ENCODE data around the gene FKBP7.

The FKBP7 gene

GRCh38 chr2:178479758-178480226 lies 1.4 kb upstream of the FKBP7 start:
- no peak for TF ChIP-seq REST (IDR thresholded peaks at IDR 0.05; ENCODE audit: insufficient read depth in 1 of 2, low read depth in 2 of 2, low read length in 2 of 2)
- TF ChIP-seq SIN3A (IDR thresholded peaks at IDR 0.05; ENCODE audit: borderline replicate concordance, insufficient read depth, low read length): no peak
- no peak for TF ChIP-seq TAF1 (IDR thresholded peaks at IDR 0.05; ENCODE audit: borderline replicate concordance, insufficient read depth, low read length)
- TF ChIP-seq POLR2AphosphoS5 (IDR thresholded peaks at IDR 0.05; ENCODE audit: low read depth, low read length): no peak
- no peak for TF ChIP-seq FOXP2 (optimal IDR thresholded peaks at IDR 0.05; ENCODE audit: borderline replicate concordance, extremely low read depth, extremely low read length, insufficient read depth)

- no peak for TF ChIP-seq POLR2AphosphoS5 (IDR thresholded peaks at IDR 0.05; ENCODE audit: low read depth, low read length)
- TF ChIP-seq REST (IDR thresholded peaks at IDR 0.05; ENCODE audit: insufficient read depth in 1 of 2, low read depth in 2 of 2, low read length in 2 of 2): no peak
- TF ChIP-seq SIN3A (IDR thresholded peaks at IDR 0.05; ENCODE audit: borderline replicate concordance, insufficient read depth, low read length): no peak
- no peak for TF ChIP-seq FOXP2 (optimal IDR thresholded peaks at IDR 0.05; ENCODE audit: borderline replicate concordance, extremely low read depth, extremely low read length, insufficient read depth)
These were observed 846 bp upstream of the FKBP7 start for GRCh38 chr2:178479275-178479616.

GRCh38 chr2:178478130-178478438 lies 316 bp downstream of the FKBP7 start:
- TF ChIP-seq REST (IDR thresholded peaks at IDR 0.05; ENCODE audit: insufficient read depth in 1 of 2, low read depth in 2 of 2, low read length in 2 of 2): no peak
- TF ChIP-seq SIN3A (IDR thresholded peaks at IDR 0.05; ENCODE audit: borderline replicate concordance, insufficient read depth, low read length): no peak
- TF ChIP-seq FOXP2 (optimal IDR thresholded peaks at IDR 0.05; ENCODE audit: borderline replicate concordance, extremely low read depth, extremely low read length, insufficient read depth): no peak
- no peak for TF ChIP-seq POLR2AphosphoS5 (IDR thresholded peaks at IDR 0.05; ENCODE audit: low read depth, low read length)
- no peak for TF ChIP-seq TAF1 (IDR thresholded peaks at IDR 0.05; ENCODE audit: borderline replicate concordance, insufficient read depth, low read length)

- TF ChIP-seq REST (IDR thresholded peaks at IDR 0.05; ENCODE audit: insufficient read depth in 1 of 2, low read depth in 2 of 2, low read length in 2 of 2) (no peak), SIN3A (IDR thresholded peaks at IDR 0.05; ENCODE audit: borderline replicate concordance, insufficient read depth, low read length) (no peak), FOXP2 (optimal IDR thresholded peaks at IDR 0.05; ENCODE audit: borderline replicate concordance, extremely low read depth, extremely low read length, insufficient read depth) (no peak), POLR2AphosphoS5 (IDR thresholded peaks at IDR 0.05; ENCODE audit: low read depth, low read length) (no peak), TAF1 (IDR thresholded peaks at IDR 0.05; ENCODE audit: borderline replicate concordance, insufficient read depth, low read length) (no peak)
These were observed 814 bp downstream of the FKBP7 start for GRCh38 chr2:178477443-178478129.

GRCh38 chr2:178476477-178476876 lies 1.9 kb downstream of the FKBP7 start:
- no peak for TF ChIP-seq SIN3A (IDR thresholded peaks at IDR 0.05; ENCODE audit: borderline replicate concordance, insufficient read depth, low read length)
- TF ChIP-seq POLR2AphosphoS5 (IDR thresholded peaks at IDR 0.05; ENCODE audit: low read depth, low read length): no peak
- TF ChIP-seq FOXP2 (optimal IDR thresholded peaks at IDR 0.05; ENCODE audit: borderline replicate concordance, extremely low read depth, extremely low read length, insufficient read depth): no peak
- TF ChIP-seq TAF1 (IDR thresholded peaks at IDR 0.05; ENCODE audit: borderline replicate concordance, insufficient read depth, low read length): no peak
- no peak for TF ChIP-seq REST (IDR thresholded peaks at IDR 0.05; ENCODE audit: insufficient read depth in 1 of 2, low read depth in 2 of 2, low read length in 2 of 2)

Measured in PFSK-1 (cell line).